GM20000 (cell line): ENCODE measurements around the gene VTI1A.

Experiments
- DNase-seq: peaks from one replicate; pipeline ENCODE4 v3.0.0; 2012; ENCODE audit warnings: low spot score
- TF ChIP-seq, protein P1 (sequence below): IDR thresholded peaks from 2 replicates; pipeline ENCODE4 v1.5.1; 2012; ENCODE audit warnings: mild to moderate bottlenecking, control low read depth; ENCODE audit errors: extremely low read depth, missing control alignments

The VTI1A gene

DNA sequence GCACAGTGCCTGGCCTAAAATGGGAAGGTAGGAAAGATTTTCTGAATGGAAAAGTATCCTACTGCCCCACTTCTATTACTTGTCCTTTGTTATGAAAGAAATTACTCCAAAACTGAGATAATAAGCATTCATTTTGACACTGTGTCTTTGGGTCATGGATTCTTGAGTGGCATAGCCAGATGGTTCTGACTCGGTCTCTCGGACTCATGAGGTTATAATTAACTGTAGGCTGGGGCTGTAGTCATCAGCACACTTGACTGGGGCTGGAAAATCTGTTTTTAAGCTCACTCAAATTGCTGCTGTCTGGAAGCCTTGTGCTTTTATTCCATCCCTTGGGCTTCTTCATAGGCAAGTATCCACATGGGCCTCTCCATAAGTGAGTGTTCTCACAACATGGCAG, 160.5 kb downstream of the VTI1A start:
- no peak for DNase-seq
- TF ChIP-seq, protein P1, sequence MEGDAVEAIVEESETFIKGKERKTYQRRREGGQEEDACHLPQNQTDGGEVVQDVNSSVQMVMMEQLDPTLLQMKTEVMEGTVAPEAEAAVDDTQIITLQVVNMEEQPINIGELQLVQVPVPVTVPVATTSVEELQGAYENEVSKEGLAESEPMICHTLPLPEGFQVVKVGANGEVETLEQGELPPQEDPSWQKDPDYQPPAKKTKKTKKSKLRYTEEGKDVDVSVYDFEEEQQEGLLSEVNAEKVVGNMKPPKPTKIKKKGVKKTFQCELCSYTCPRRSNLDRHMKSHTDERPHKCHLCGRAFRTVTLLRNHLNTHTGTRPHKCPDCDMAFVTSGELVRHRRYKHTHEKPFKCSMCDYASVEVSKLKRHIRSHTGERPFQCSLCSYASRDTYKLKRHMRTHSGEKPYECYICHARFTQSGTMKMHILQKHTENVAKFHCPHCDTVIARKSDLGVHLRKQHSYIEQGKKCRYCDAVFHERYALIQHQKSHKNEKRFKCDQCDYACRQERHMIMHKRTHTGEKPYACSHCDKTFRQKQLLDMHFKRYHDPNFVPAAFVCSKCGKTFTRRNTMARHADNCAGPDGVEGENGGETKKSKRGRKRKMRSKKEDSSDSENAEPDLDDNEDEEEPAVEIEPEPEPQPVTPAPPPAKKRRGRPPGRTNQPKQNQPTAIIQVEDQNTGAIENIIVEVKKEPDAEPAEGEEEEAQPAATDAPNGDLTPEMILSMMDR, result no peak

DNA sequence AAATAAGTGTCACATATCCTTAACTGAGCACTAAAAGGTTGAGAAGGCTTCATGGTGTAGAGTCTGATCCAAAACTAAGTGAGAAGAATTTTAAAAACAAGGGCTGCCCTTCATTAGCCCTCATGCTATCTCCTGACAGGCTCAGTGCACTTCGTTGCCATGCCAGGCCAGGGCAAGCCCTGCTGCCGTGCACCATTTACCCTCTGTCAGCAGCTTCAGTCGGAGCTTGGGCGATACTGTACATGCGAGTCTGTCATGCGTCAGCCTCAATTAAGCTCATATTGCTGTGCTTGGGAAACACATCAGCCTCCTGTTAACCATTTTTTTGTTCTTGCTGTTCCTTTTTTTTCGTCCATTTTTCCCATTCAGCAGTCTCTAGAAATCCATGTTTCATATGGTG, 166.6 kb downstream of the VTI1A start:
- TF ChIP-seq, protein P1, result no peak
- no peak for DNase-seq

DNA sequence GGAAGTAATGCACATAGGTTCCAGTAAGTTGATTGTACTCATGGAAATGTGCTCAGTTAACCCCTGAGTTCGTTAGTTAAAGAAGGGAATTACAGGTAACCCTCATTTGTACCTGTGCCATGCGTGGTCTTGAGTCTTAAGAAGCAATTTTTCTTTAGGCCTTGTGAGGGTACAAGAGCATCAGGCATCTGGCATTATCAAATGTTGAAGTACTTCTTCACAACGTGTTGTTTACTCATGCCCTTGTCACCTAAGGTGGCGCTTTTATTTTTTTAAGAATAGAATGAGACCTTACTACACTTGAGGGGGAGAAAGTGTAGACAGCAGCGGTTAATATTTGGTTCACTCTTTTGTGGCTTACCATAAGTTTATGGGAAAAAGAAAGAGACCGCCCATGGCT, 167.1 kb downstream of the VTI1A start:
- no peak for DNase-seq
- TF ChIP-seq, protein P1, result no peak

DNA sequence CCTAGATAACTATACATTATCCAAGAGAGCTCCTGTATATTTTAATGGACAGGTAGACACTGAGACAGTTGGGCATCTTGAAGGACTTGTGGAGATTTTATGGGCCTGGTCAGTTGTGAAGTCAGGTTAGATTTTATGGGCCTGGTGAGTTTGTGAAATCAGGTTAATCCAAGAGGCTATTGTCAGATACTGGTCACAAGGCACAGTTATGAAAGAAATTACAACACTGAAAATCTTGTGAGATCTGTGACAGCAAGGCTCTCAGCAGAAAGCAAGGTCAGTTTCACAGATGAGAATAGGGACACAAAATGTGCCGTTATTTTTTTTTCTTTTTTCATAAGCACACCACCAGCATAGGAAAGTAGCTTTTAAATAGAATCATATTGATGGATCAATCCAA, 167.6 kb downstream of the VTI1A start:
- TF ChIP-seq, protein P1, result no peak

DNA sequence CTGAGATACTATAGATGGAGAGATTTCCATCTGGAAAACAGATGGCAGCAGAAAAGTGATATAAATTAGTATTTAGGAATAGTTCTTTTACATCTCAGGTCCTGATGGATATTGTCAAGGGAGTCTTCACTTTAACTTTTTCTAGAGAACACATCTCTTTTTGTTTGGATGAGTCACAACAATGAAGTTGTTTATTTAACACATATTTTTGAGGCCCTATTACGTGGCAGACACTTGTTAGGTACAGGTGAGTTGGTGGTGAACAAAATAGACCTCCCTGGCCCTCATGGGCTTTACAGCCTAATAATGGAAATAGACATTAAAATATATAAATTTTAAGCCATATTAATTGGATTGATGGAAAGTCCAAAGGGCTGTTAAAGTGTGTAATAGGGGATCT, 168.3 kb downstream of the VTI1A start:
- DNase-seq, result no peak
- TF ChIP-seq, protein P1, result no peak

More for the DNA sequence above, 167.6 kb downstream of the VTI1A start:
- no peak for DNase-seq

DNA sequence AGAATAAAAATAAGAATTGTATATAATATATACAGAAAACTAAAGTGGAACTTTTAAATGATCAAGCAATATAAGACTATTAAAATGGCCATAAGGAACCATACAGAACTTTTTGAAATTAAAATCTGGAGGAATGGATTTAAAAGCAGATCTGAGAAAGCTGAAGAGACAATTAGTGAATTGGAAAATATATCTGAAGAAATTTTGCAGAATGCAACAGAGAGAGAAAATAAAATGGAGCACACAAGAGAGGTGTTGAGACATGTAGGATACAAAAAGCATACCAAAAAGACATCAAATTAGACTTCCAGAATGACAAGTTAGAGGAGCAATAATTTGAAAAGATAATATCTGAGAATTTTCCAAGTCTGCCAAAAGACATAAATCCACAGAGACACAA, 169.6 kb downstream of the VTI1A start:
- DNase-seq, result no peak
- TF ChIP-seq, protein P1, result no peak

DNA sequence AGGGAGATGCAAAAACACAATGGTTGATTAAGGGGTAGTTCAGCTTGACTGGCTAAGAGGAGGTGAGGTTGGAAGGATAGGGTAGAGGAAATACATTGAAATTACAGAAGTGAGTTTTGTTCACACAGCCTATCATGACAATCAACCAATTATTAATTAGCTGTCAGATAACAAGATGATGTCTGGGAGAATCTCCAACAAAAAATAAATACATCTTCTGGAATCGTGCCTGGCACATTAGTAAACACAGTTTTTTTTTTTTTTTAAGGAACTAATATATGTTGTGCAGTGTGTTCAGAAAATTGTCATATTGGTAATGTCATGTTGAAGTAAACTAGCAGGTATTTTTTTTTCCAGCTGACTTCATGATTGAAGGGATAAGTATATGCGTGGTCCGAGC, 171.8 kb downstream of the VTI1A start:
- TF ChIP-seq, protein P1, result no peak
- no peak for DNase-seq
